Measurements from ENCODE around the gene NMB.

NMB gene

DNA sequence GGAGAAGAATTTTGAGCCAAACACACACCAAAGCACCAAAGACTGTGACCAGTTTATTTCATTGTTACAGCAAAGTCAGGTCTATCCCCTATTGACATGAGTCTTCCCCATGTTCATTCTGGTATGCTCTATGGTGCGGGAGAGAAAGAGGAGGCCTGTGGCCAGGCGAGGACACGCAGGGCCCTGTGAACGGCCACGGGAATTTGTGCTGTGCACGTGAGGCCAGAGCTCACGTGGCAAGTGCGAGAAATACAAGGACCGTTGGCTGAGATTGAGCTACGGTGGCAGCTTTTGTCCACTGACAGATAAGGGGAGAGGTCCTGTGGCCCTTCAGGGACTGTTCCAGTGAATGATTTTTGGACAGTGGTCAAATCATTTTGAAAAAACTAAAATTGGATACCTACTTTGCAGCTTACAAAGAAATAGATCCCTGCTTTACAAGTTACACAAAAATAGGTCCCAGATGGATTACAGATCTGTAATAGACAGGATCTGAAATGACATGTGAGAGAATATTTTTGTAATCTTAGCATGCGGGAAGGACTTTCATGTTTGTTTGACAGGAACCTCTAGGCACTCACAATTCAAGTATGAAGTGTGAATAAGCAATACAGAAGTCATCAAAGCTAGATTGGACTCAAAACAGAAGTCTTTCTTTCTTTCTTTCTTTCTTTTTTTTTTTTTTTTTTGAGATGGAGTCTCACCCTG is 48.0 kb downstream of the NMB start:
- DNase-seq, result no peak

DNA sequence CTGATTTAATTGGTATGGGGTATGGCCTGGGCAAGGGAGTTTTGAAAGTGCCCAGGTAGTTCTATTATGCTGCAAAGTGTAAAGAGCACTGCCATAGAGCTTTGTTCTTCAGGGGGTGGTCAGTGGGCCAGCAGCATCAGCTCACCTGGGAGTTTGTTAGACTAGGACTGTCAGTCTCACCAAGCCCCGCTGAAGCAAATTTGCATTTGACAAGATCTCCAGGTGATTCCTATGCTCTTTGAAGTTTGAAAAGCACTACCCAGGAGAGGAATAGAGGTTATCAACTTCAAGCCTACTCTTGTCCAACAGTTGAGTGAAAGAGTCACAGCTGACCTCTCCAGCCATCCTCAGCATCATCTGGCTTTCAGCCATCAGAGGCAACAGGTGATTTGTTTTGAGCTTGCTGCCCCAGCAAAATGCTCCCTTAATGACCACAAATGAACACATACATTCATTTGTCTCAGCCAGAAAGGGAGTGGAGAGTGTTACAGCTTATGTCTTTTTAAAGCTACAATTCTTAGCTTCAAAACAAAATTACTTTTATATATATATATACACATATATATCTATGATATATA is 49.2 kb downstream of the NMB start:
- DNase-seq, result no peak

DNA sequence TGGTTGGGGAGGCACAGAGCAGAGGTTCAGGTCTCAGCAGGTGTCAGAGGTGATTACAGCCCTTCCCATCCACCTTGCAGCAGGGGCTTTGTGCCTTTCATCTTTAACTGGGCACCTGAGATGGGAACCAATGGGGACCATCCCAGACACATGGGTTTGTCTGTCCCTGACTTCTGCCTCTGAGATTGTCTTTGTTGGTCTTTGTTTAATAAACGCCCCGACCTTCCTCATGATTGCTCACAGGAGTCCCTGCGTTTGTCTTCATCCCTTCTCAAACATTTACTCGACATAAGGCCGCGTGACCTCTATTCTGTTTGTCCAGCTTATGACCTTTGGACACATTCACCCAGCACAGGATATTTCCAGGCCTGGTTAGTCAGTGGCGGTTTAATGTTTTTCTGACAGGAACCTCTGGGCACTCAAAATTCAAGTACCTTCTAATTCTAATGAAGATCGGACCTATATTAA is 51.3 kb downstream of the NMB start:
- no peak for DNase-seq

DNA sequence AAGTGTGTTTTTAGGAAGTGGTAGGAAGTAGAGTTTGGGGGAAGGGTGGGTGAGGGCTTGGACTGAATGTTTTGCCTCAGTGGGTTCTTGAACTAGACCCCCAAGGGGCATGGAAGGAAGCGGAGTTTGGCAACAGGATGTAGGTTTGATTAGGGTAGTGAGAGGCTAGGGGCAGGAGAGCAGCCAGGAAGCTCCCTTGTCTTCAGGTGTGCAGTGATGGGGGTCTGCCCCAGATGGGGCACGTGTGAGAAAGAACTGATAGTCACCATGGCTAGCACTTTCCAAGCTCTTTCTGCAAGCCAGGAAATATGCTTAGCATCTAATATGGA is 52.5 kb downstream of the NMB start:
- no peak for DNase-seq

All from central memory CD4-positive, alpha-beta T cell (primary cell).